ENCODE results near the gene SPATA45. TPM values are rescaled to one million over a fixed set of nuclear protein-coding genes. Genes with fewer than 3 reads are reported as not detected.

SPATA45 gene
- total RNA-seq, 1 experiment from 2014 or later = 0.68 TPM

DNA sequence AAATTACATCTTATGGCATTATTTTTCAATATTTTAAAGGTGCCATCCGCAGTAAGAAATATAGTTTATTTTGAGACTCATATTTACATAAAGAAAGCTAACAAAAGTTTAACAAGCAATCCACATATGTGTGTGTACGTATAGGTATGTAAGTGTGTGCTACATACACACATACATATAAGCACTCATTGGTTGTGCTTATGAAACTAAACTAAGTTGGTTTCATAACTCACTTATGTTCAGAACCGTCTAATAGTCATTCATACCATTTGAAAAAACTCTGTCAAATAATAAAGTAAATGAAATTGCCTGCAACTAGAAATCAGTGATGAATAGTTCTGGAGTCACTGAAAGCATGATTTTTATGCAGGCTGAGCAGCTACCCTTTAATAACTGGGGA lies 41.7 kb downstream of the SPATA45 start:
- H4K8ac ChIP-seq (replicated peaks; ENCODE audit: insufficient read length, low read depth, low read length) = no peak overlapping the region
- H3K27ac Mint-ChIP-seq = no peak overlapping the region
- TF ChIP-seq, protein P1, sequence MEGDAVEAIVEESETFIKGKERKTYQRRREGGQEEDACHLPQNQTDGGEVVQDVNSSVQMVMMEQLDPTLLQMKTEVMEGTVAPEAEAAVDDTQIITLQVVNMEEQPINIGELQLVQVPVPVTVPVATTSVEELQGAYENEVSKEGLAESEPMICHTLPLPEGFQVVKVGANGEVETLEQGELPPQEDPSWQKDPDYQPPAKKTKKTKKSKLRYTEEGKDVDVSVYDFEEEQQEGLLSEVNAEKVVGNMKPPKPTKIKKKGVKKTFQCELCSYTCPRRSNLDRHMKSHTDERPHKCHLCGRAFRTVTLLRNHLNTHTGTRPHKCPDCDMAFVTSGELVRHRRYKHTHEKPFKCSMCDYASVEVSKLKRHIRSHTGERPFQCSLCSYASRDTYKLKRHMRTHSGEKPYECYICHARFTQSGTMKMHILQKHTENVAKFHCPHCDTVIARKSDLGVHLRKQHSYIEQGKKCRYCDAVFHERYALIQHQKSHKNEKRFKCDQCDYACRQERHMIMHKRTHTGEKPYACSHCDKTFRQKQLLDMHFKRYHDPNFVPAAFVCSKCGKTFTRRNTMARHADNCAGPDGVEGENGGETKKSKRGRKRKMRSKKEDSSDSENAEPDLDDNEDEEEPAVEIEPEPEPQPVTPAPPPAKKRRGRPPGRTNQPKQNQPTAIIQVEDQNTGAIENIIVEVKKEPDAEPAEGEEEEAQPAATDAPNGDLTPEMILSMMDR (conservative IDR thresholded peaks at IDR 0.05) = no peak
- H3K23me2 ChIP-seq (ENCODE audit: insufficient read length, low read depth, low read length, poor library complexity, severe bottlenecking) = no peaks in the 10 kb centered on the region
- no peak overlapping the region for H2BK12ac ChIP-seq (ENCODE audit: insufficient read length, low read depth, low read length)
- H4K20me1 ChIP-seq (ENCODE audit: control insufficient read depth, insufficient read depth, insufficient read length) = no peaks in the 10 kb centered on the region
- H2AK5ac ChIP-seq (ENCODE audit: insufficient read length, low read length) = no peak overlapping the region
- no peak overlapping the region for H3K23ac ChIP-seq (ENCODE audit: insufficient read length, low read depth, low read length)
- H4K91ac ChIP-seq (ENCODE audit: insufficient read length, low read depth, low read length) = no peak overlapping the region
- H3K36me3 Mint-ChIP-seq (ENCODE audit: insufficient read depth in 1 of 3, low read depth in 3 of 3) = peaks cover 10 to 34% (median 22%) of the 10 kb centered on the region in 3 experiments; a peak in 6 of 7 replicates
- no peak overlapping the region for H2BK15ac ChIP-seq (ENCODE audit: low read depth, low read length)
- no peaks in the 10 kb centered on the region for H3K9me3 ChIP-seq (ENCODE audit: control insufficient read depth, low read depth, low read length)
- H3K27me3 Mint-ChIP-seq (ENCODE audit: low read depth) = no peaks in the 10 kb centered on the region
- no peak overlapping the region for H2BK120ac ChIP-seq (ENCODE audit: low read depth, low read length, poor library complexity, severe bottlenecking)
- H2AFZ ChIP-seq (ENCODE audit: low read length) = no peak overlapping the region
- H3K9ac ChIP-seq (ENCODE audit: extremely low read depth, insufficient read length, low read length) = no peak overlapping the region
- H3K4me1 Mint-ChIP-seq = peaks cover 10 to 11% of the 10 kb centered on the region in 2 experiments
- no peaks in the 10 kb centered on the region for H3K4me1 ChIP-seq (ENCODE audit: insufficient read depth, low read length)
- no CpG with 5 or more reads among the region's 3 CpGs for WGBS (ENCODE audit: extremely low coverage, insufficient read length, low lambda C conversion rate)
- no peak overlapping the region for H3K4ac ChIP-seq (ENCODE audit: low read depth, low read length)
- H3K4me2 ChIP-seq (ENCODE audit: insufficient read depth, insufficient read length, low read length) = no peak overlapping the region
- H2BK5ac ChIP-seq (ENCODE audit: insufficient read length, low read length) = no peak overlapping the region
- H3K27me3 ChIP-seq (ENCODE audit: insufficient read depth, low read length) = no peaks in the 10 kb centered on the region
- H3T11ph ChIP-seq (ENCODE audit: low read length) = no peak overlapping the region
- H3K14ac ChIP-seq (ENCODE audit: insufficient read depth, low read length) = no peak overlapping the region
- H3K79me2 ChIP-seq (ENCODE audit: insufficient read depth, low read length) = no peaks in the 10 kb centered on the region
- H4K5ac ChIP-seq (ENCODE audit: insufficient read length, low read depth, low read length) = no peak overlapping the region
- H3K27ac ChIP-seq (ENCODE audit: insufficient read length, low read depth, low read length) = no peak overlapping the region
- no peak overlapping the region for H3K18ac ChIP-seq (ENCODE audit: insufficient read length, low read depth, low read length)
- DNase-seq = no peak
- H3K79me1 ChIP-seq (ENCODE audit: insufficient read depth, low read depth, low read length, poor library complexity, severe bottlenecking) = no peaks in the 10 kb centered on the region
- H3K56ac ChIP-seq (ENCODE audit: insufficient read length, low read depth, low read length) = no peak overlapping the region
- H3K9me3 Mint-ChIP-seq = no peaks in the 10 kb centered on the region
- no peak overlapping the region for H2BK20ac ChIP-seq (ENCODE audit: low read depth, low read length, poor library complexity, severe bottlenecking)
- no peak overlapping the region for H3K4me3 Mint-ChIP-seq
